Measurements from ENCODE around the gene RAB9B. TPM values are rescaled to one million over a fixed set of nuclear protein-coding genes. Genes with fewer than 3 reads are reported as not detected.

RAB9B gene
- total RNA-seq, 1 experiment from 2014 or later: 0.97 TPM

DNA sequence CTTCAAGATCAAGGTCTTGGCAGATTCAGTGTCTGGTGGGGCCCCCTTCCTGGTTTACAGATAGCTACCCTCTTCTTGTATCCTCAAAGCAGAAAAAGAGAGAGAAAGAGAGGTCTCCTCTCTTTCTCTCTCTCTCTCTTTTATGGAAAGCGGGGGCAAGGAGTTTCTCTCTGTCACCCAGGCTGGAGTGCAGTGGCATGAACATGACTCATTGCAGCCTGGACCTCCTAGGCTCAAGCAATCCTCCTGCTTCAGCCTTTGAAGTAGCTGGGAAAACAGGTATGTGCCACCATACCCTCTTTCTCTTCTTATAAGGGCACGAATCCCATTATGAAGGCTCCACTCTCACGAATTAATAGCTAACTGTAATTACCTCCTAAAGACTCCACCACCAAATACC is 20.2 kb downstream of the RAB9B start:
- DNase-seq (ENCODE audit: low read depth): no peak

GRCh38 chrX:103806862-103807474 is 25.1 kb downstream of the RAB9B start:
- DNase-seq (ENCODE audit: low read depth): no peak

- DNase-seq (ENCODE audit: low read depth): no peak
Measured at GRCh38 chrX:103805860-103806259, 26.2 kb downstream of the RAB9B start.

DNA sequence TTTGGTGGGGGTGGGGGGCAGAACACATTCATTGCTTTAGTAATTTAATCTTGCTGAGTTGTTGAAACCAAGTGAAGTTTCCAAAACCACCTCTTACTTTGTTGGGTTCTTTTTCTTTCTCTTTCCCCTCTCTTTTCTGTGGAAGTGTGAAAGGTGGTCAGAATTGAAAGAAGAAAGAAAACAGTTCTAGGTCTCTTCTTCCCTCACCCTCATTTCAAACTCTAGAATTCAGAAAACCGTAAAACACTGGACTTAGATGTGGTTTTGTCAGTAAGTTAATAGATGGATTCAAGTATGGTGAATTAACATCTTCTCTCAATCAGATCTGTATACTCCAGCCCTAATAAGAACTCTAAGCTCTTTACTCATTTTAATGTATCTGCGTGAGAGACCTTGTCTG is 31.7 kb downstream of the RAB9B start:
- DNase-seq (ENCODE audit: low read depth): no peak

GRCh38 chrX:103797691-103798090 is 34.4 kb downstream of the RAB9B start:
- no peak for DNase-seq (ENCODE audit: low read depth)

- DNase-seq (ENCODE audit: low read depth): no peak
Measured at GRCh38 chrX:103794119-103794518, 37.9 kb downstream of the RAB9B start.

DNA sequence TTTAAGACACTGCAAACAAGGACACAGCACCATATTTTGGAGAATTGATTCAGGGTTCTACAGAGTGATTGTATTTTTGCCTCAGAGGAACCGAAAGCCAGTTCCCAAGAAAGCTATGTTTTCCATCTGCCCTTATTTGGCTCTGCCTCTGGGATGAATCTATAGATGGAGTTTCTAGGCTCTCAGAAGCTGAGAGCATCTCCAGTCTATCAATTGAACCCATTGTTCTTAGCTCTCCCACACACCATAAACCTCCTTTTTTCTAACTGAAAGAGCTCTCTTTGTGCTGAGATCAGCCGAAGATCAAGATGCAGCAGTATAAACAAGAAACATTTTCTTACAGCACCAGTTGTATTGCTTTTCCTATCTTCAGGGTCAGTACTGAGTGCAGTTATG is 38.5 kb downstream of the RAB9B start:
- DNase-seq (ENCODE audit: low read depth): no peak

DNA sequence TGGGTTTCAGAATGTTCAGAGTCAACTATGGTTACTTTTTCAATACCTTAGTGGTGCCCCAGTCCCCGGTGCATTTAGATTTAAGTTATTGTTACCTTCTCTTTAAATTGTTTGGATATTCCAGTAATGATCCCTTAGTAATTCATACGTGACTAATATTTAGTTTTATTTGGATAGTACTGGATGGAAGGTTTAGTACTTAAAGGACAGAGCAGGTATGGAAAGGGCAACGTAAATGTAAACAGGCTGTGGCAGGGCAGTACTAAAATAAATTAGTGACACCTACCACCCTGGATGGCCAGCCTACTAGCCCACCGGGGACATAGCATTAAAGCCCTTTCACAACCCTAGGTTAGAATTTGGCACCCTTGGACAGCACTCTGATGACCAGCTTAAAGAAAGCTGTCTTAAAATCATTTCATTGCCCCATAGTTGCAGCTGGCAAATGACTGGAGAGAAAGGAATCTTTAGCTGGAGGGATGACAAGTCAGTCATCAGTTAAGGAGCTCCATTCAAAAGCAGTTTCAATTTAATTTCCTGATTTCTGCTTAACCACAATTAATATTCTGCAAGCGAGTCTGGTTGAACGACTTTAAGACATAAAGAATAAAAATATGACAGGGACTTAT is 39.0 kb downstream of the RAB9B start:
- peak; percentile 7 for DNase-seq (ENCODE audit: low read depth)

GRCh38 chrX:103791826-103792485 is 40.1 kb downstream of the RAB9B start:
- no peak for DNase-seq (ENCODE audit: low read depth)

DNA sequence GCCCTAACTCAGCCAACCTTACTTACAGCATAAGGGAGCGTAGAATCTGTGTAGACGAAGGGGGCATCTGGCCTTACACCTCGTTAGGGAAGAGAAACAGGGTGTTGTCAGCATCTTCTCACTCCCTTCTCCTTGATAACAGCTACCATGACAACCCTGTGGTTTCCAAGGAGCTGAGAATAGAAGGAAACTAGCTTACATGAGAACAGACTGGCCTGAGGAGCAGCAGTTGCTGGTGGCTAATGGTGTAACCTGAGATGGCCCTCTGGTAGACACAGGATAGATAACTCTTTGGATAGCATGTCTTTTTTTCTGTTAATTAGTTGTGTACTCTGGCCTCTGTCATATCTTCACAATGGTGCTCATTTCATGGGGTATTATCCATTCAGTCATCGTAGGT is 40.8 kb downstream of the RAB9B start:
- DNase-seq (ENCODE audit: low read depth): no peak

DNA sequence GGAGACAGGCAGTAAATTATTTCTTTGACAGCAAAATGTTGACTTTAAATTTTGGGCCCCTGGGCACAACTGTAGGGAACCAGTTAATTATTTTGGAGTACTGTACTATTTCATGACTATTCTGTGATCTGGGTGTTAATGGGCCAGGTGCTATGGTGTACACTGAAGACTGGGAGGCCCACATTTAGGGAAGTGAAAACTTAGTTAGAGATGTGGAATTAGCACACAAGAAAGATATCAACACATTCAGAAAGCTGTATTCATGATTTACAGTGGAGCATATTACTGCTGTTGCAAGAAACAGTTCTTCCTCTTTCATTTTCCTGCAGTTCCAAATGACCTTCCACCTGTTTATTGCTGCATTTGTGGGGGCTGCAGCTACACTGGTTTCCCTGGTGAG is 43.1 kb downstream of the RAB9B start:
- no peak for DNase-seq (ENCODE audit: low read depth)

DNA sequence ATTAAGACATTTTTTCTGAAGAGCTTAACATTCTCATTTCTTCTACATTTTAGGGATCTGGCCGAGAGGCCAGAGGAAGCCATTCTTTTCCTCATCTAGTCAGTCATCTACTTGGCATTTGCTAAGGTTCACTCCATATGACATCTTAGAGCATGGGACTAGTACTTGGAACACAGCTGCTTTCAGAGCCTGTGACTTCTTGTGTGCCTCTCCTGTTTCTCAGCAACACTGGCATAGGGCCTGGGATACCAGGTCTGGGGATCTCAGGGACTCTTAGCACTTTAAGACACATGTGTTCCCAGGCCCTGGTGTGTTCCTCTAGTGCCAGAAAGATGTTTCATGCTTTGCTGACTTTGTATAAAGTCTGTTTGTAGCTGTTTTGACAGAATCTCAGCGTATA is 48.1 kb downstream of the RAB9B start:
- no peak for DNase-seq (ENCODE audit: low read depth)

- DNase-seq (ENCODE audit: low read depth): no peak
Measured at GRCh38 chrX:103783196-103783595, 48.9 kb downstream of the RAB9B start.

DNA sequence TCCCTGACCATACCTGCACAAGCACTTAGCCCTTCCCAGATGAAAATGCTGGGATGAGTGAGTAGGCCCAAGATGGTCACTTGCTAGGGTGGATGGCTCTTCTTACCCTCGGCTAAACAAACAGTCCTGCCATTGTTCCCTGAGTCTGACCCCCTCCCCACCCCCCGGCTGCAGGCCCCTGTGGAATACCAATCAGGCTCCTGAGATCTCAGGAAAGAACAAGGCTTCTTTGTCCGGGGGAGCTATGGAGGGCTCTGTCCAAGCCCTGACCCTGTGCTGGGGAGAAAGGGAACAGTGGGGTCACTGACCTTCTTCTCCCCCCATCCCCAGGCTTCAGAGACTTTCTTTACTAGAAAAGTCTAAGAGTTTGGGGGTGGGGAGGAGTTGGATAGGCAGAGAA is 49.4 kb downstream of the RAB9B start:
- no peak for DNase-seq (ENCODE audit: low read depth)

DNA sequence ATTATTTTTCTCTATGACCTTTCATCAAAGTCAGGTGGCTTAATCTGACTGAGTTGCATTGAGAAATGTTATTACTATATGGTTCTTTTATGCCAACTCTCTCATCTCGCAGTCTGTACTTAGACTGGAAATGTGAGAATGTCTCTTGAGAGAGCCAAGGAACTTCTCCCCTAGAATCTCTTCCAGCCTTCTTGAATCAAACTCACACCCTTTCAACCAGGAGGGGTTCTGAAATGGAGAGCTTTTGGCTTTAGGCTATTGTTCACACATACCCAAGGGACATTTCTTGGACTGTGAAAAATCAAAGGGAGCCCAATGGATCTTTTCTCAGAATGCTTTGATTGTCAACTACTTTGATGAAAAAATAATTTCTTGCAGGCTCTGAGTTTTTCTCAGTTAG is 50.4 kb downstream of the RAB9B start:
- DNase-seq (ENCODE audit: low read depth): no peak

- DNase-seq (ENCODE audit: low read depth): no peak
Measured at GRCh38 chrX:103781062-103781402, 51.0 kb downstream of the RAB9B start.

DNA sequence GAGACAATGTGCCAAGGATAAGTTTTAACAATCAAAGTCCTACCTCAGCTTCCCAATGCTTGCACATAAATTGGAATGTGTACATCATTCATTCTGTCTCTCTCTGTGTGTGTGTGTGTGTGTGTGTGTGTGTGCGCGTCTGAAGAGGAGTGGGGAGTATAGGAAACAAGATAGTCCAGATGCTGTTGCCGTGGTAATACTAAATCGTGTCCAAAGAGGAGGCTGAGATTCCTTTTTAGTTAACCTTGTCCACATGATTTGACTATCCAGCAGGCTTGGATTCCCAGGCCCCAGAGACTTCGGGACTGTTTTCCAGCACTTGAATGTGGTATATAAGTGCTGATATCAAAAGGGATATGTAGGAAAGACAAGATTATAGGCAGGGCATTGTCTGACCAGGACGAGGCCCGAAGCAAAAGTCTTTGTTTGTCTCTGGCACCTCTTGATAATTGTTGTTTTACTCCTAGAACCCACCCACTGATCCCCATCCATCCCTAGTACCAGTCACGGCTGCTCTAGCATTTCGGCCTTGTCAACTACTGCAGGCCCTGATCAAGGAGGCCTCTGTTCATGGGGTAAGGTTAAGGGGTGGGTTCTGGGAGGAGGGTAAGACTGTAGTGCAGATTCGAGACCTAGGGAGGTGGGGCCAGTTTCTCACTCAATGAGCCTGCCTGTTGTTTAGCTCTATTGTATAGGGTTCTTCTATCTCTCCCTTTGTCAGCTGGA is 51.6 kb downstream of the RAB9B start:
- no peak for DNase-seq (ENCODE audit: low read depth)

- DNase-seq (ENCODE audit: low read depth): peak; percentile 10
Measured at GRCh38 chrX:103779141-103779789, 52.8 kb downstream of the RAB9B start.

- no peak for DNase-seq (ENCODE audit: low read depth)
Measured at GRCh38 chrX:103776546-103776945, 55.5 kb downstream of the RAB9B start, which contains the start of gene PLP1. Gene PLP1, plus strand, starts transcription at chrX:103776840. Its CDS starts 156 bp downstream, at chrX:103776996.

- DNase-seq (ENCODE audit: low read depth): peak; percentile 31
Measured at GRCh38 chrX:103774070-103774642, 57.9 kb downstream of the RAB9B start.

DNA sequence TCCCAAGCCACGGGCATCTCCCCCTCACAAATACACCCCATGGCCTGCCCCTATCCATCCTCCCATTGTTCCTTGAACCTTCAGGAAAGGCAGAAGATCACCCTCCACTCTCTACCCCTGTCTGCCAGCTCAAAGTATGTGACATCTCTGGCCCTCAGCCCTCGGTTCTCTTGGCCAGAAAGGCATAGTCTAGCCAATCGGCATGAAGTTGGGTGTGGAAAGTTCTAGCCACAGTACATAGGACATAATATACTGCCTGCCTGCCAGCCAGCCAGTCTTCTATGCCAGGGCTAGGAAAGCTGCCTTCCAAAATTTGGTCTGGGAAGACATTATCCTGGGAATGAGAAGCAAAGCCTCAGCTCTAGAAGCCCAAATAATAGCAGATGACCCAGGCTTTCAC is 58.6 kb downstream of the RAB9B start:
- DNase-seq (ENCODE audit: low read depth): no peak
